Measurements from ENCODE around the gene PLEKHA7.

The PLEKHA7 gene

GRCh38 chr11:16839821-16840220 lies 174.4 kb downstream of the PLEKHA7 start:
- Histone ChIP-seq H3K9me3 (no peaks in the 10 kb centered on the region), H3K4me1 (no peaks in the 10 kb centered on the region), H3K27ac (no peak overlapping the region), H3K36me3 (peaks cover 0 to 50% (median 12%) of the 10 kb centered on the region in 3 donors), H3K4me3 (no peak overlapping the region), H3K27me3 (no peaks in the 10 kb centered on the region)
- no peak for TF ChIP-seq CTCF (IDR thresholded peaks at IDR 0.05)
- intact Hi-C loops (cut with DNase I; ENCODE audit: low total_unique reads) = no loop called here
- no peak for DNase-seq

GRCh38 chr11:16834384-16834783 lies 179.8 kb downstream of the PLEKHA7 start:
- no peaks in the 10 kb centered on the region for H3K9me3 ChIP-seq
- H3K27me3 ChIP-seq = no peaks in the 10 kb centered on the region
- no peak overlapping the region for H3K4me3 ChIP-seq
- no peak overlapping the region for H3K27ac ChIP-seq
- intact Hi-C loops (cut with DNase I; ENCODE audit: low total_unique reads) = no loop called here
- no peak for DNase-seq
- H3K36me3 ChIP-seq = peaks cover 0 to 20% (median 0%) of the 10 kb centered on the region in 3 donors
- TF ChIP-seq CTCF (IDR thresholded peaks at IDR 0.05) = no peak
- H3K4me1 ChIP-seq = no peaks in the 10 kb centered on the region

GRCh38 chr11:16833026-16833425 lies 181.2 kb downstream of the PLEKHA7 start:
- Histone ChIP-seq H3K27me3 (no peaks in the 10 kb centered on the region), H3K9me3 (no peaks in the 10 kb centered on the region), H3K36me3 (peaks cover 0 to 20% (median 0%) of the 10 kb centered on the region in 3 donors), H3K4me3 (no peak overlapping the region), H3K27ac (no peak overlapping the region), H3K4me1 (no peaks in the 10 kb centered on the region)
- TF ChIP-seq CTCF (IDR thresholded peaks at IDR 0.05) = no peak
- intact Hi-C loops (cut with DNase I; ENCODE audit: low total_unique reads) = no loop called here
- no peak for DNase-seq

- Histone ChIP-seq H3K4me3 (no peak overlapping the region), H3K4me1 (no peaks in the 10 kb centered on the region), H3K36me3 (peaks cover 0 to 20% (median 0%) of the 10 kb centered on the region in 3 donors), H3K9me3 (no peaks in the 10 kb centered on the region), H3K27me3 (no peaks in the 10 kb centered on the region), H3K27ac (no peak overlapping the region)
- no peak for DNase-seq
- intact Hi-C loops (cut with DNase I; ENCODE audit: low total_unique reads) = no loop called here
- no peak for TF ChIP-seq CTCF (IDR thresholded peaks at IDR 0.05)
Measured at GRCh38 chr11:16832193-16832539, 182.0 kb downstream of the PLEKHA7 start.

GRCh38 chr11:16831316-16832192 lies 182.7 kb downstream of the PLEKHA7 start:
- intact Hi-C loops (cut with DNase I; ENCODE audit: low total_unique reads) = no loop called here
- no peaks in the 10 kb centered on the region for H3K4me1 ChIP-seq
- no peak for DNase-seq
- no peak overlapping the region for H3K4me3 ChIP-seq
- H3K9me3 ChIP-seq = no peaks in the 10 kb centered on the region
- H3K27me3 ChIP-seq = no peaks in the 10 kb centered on the region
- no peak overlapping the region for H3K27ac ChIP-seq
- H3K36me3 ChIP-seq = peaks cover 0 to 22% (median 0%) of the 10 kb centered on the region in 3 donors
- no peak for TF ChIP-seq CTCF (IDR thresholded peaks at IDR 0.05)

Measured in tibial artery (tissue), 4 donors.